Measurements from ENCODE around the gene TTLL11. TPM values are rescaled to one million over a fixed set of nuclear protein-coding genes. Genes with fewer than 3 reads are reported as not detected.

TTLL11 gene
- total and polyA plus RNA-seq, 2 of the 8 experiments (the other 6 are each of a cell fraction or from before 2014, with no cell fraction given): 0.56 to 0.80 TPM

- DNase-seq (ENCODE audit: low read depth in 1 of 2, low spot score in 2 of 2) (no peak), FAIRE-seq (no peak)
- Histone ChIP-seq H3K79me2 (ENCODE audit: control insufficient read depth in 1 of 2, insufficient read depth in 2 of 2, low read length in 2 of 2) (no peaks in the 10 kb centered on the region), H3K56ac (replicated peaks; ENCODE audit: insufficient read length, low read depth, low read length) (no peak overlapping the region), H3K4me1 (replicated peaks in 1 of 4; ENCODE audit: control insufficient read depth in 3 of 4, insufficient read depth in 4 of 4, low read length in 3 of 4) (peaks cover 8 to 14% (median 11%) of the 10 kb centered on the region in 4 experiments), H3K79me1 (ENCODE audit: low read depth, low read length) (no peaks in the 10 kb centered on the region), H3K4me2 (ENCODE audit: insufficient read depth in 1 of 2, low read depth in 2 of 2, low read length in 2 of 2) (no peak overlapping the region), H3K9ac (replicated peaks in 1 of 4; ENCODE audit: extremely low read depth in 1 of 4, low read depth in 3 of 4, low read length in 3 of 4) (no peak overlapping the region), H4K20me1 (replicated peaks in 1 of 2; ENCODE audit: control insufficient read depth in 1 of 2, insufficient read depth in 2 of 2, low read length in 2 of 2) (no peaks in the 10 kb centered on the region), H2BK20ac (ENCODE audit: low read length) (no peak overlapping the region), H3K23ac (ENCODE audit: insufficient read length) (no peak overlapping the region), H3K23me2 (ENCODE audit: low read depth, low read length) (no peaks in the 10 kb centered on the region), H4K5ac (ENCODE audit: insufficient read length, low read depth, low read length) (no peak overlapping the region), H3K27ac (ENCODE audit: low read depth, low read length) (no peak overlapping the region), H2AK5ac (ENCODE audit: low read depth, low read length) (no peak overlapping the region), H4K8ac (ENCODE audit: extremely low read depth, insufficient read depth, low read length) (no peak overlapping the region), H2BK15ac (ENCODE audit: low read length) (no peak overlapping the region), H2BK120ac (replicated peaks; ENCODE audit: low read depth, low read length) (no peak overlapping the region), H3K14ac (ENCODE audit: insufficient read length) (no peak overlapping the region), H2BK5ac (ENCODE audit: low read depth, low read length) (no peak overlapping the region), H3K4me3 (ENCODE audit: extremely low read depth in 1 of 4, insufficient read depth in 2 of 4, low read depth in 3 of 4, low read length in 4 of 4) (no peak overlapping the region), H3K27me3 (replicated peaks in 1 of 4; ENCODE audit: control insufficient read depth in 3 of 4, extremely low read depth in 1 of 4, insufficient read depth in 3 of 4, low read length in 3 of 4) (no peaks in the 10 kb centered on the region), H3K9me3 (ENCODE audit: insufficient read depth in 2 of 2, low read depth in 1 of 2, low read length in 1 of 2) (no peaks in the 10 kb centered on the region), H2BK12ac (ENCODE audit: low read depth, low read length) (no peak overlapping the region), H2AFZ (ENCODE audit: low read length) (no peak overlapping the region), H3K4ac (replicated peaks; ENCODE audit: insufficient read length, low read depth, low read length) (no peak overlapping the region), H3K36me3 (ENCODE audit: control insufficient read depth in 2 of 4, insufficient read depth in 4 of 4, low read length in 3 of 4) (no peaks in the 10 kb centered on the region), H3K18ac (ENCODE audit: extremely low read depth, low read length) (no peak overlapping the region), H4K91ac (replicated peaks; ENCODE audit: insufficient read length, low read length) (no peak overlapping the region)
- TF ChIP-seq CTCF (IDR thresholded peaks at IDR 0.05; ENCODE audit: control extremely low read depth in 1 of 3, insufficient read depth in 1 of 3, low read depth in 1 of 3, low read length in 3 of 3) (no peak), POLR2AphosphoS5 (IDR thresholded peaks at IDR 0.05; ENCODE audit: low read depth, low read length) (no peak), TBP (IDR thresholded peaks at IDR 0.05; ENCODE audit: low read depth, low read length) (no peak), JUN (IDR thresholded peaks at IDR 0.05; ENCODE audit: low read depth, low read length) (no peak), SAP30 (IDR thresholded peaks at IDR 0.05; ENCODE audit: insufficient read depth, insufficient replicate concordance, low read length) (no peak), PHF8 (conservative IDR thresholded peaks at IDR 0.05; ENCODE audit: low read depth, low read length) (no peak), CHD1 (IDR thresholded peaks at IDR 0.05; ENCODE audit: low read depth, low read length) (no peak), GTF2F1 (IDR thresholded peaks at IDR 0.05; ENCODE audit: borderline replicate concordance, low read depth, low read length) (no peak), BCL11A (IDR thresholded peaks at IDR 0.05; ENCODE audit: low read depth in 2 of 2, low read length in 2 of 2) (no peak), SIN3A (conservative IDR thresholded peaks at IDR 0.05 in 1 of 2, IDR thresholded peaks at IDR 0.05 in 1 of 2; ENCODE audit: low read depth in 1 of 2, low read length in 2 of 2) (no peak), SP4 (IDR thresholded peaks at IDR 0.05; ENCODE audit: low read length) (no peak), EGR1 (IDR thresholded peaks at IDR 0.05; ENCODE audit: borderline replicate concordance, low read depth, low read length) (no peak)
- ChIA-PET POLR2A (ENCODE audit: partially characterized antibody) (no interaction called here), CTCF (ENCODE audit: partially characterized antibody) (interaction anchor here (1.0 to 15.6 kb wide), 8 partner anchors 8 to 248 kb away, joined by 3 to 544 read pairs (median 139); partner anchors contain the start of gene TTLL11)
- WGBS, 2 experiments (ENCODE audit: extremely low coverage in 1 of 2, insufficient coverage in 1 of 2, insufficient read length in 1 of 2, insufficient replicate concordance in 2 of 2, low coverage in 1 of 2, low lambda C conversion rate in 2 of 2, missing lambda C conversion rate in 1 of 2): 76% methylated on average over 5 of the region's 5 CpGs; no CpG with 5 or more reads in 1 of the 2 experiments
Measured at GRCh38 chr9:122119721-122120120, 26.6 kb upstream of the TTLL11 start.

Measured in H1 (cell line).